Prostate gland (tissue), 2 donors: ENCODE results near the gene PCNT. TPM values are rescaled to one million over a fixed set of nuclear protein-coding genes. Genes with fewer than 3 reads are reported as not detected.
A peak's percentile ranks its signal among the peaks of the same experiment; 100 is the strongest.

Experiments
- DNase-seq: peaks from one replicate; pipeline ENCODE4 v3.0.0-alpha.2; 2019; ENCODE audit warnings: low spot score
- H3K27ac ChIP-seq, 2 donors: fragments of 200-600 bp; sonication (generic); 2 replicates each; pipeline ENCODE4 v1.5.1; 2017 to 2019
- H3K27me3 ChIP-seq: fragments of 200-600 bp; sonication (generic); replicated peaks from 2 replicates; pipeline ENCODE4 v1.5.1; 2019; ENCODE audit not compliant: insufficient read depth
- H3K36me3 ChIP-seq, 2 donors: fragments of 200-600 bp; sonication (generic); 1 replicate in 1 of 2; 2 replicates in 1 of 2; pipeline versions ENCODE4 v1.5.1 to v1.8.1; 2017 to 2019
- H3K4me1 ChIP-seq: fragments of 200-600 bp; sonication (generic); replicated peaks from 2 replicates; pipeline ENCODE4 v1.5.1; 2019
- H3K4me3 ChIP-seq, 2 donors: fragments of 200-600 bp; sonication (generic); 2 replicates each; pipeline ENCODE4 v1.5.1; 2017 to 2019
- H3K9me3 ChIP-seq: fragments of 200-600 bp; sonication (generic); 2 replicates; pipeline ENCODE4 v1.5.1; 2017
- CTCF ChIP-seq, 4 experiments: fragments of 200-600 bp in 2 of 4; fragments of 450-650 bp in 2 of 4; sonication (generic) in 2 of 4; IDR thresholded peaks; 1 replicate in 3 of 4; 2 replicates in 1 of 4; pipeline ENCODE4 v1.5.1; 2016 to 2019; ENCODE audit warnings: antibody characterized with exemption in 4 of 4, mild to moderate bottlenecking in 2 of 4, moderate library complexity in 2 of 4
- POLR2A ChIP-seq: fragments of 450-650 bp; IDR thresholded peaks from one replicate; pipeline ENCODE4 v1.6.1; 2016; ENCODE audit warnings: antibody characterized with exemption, mild to moderate bottlenecking
- POLR2AphosphoS5 ChIP-seq: sonication (generic); formaldehyde crosslinking; IDR thresholded peaks from one replicate; pipeline ENCODE4 v1.6.1; 2017; ENCODE audit warnings: antibody characterized with exemption
- whole genome bisulfite sequencing: methylation state at CpG from one replicate; pipeline ENCODE4 v1.1.5; 2018; 5-methylcytosine and 5-hydroxymethylcytosine counted together
- intact Hi-C: fragments of 100-400 bp; cut with DNase I; formaldehyde crosslinking; loops from one replicate; pipeline ENCODE4 v1.14.2; 2022
- total RNA-seq, 2 donors: library from RNA; depleted of rRNA; stranded (reverse); fragments of >200 nt; gene quantifications; one replicate each; pipeline ENCODE4 v1.1.0, GENCODE V29; 2016

PCNT gene
- total RNA-seq, 2 donors from 2014 or later: 33.8 to 70.9 TPM

GRCh38 chr21:46455575-46456385 lies 131.8 kb downstream of the PCNT start:
- Histone ChIP-seq H3K9me3 (no peaks in the 10 kb centered on the region), H3K27me3 (no peaks in the 10 kb centered on the region), H3K4me3 (no peak overlapping the region), H3K4me1 (no peaks in the 10 kb centered on the region), H3K36me3 (no peaks in the 10 kb centered on the region), H3K27ac (no peak overlapping the region)
- TF ChIP-seq CTCF (IDR thresholded peaks at IDR 0.05): no peak
- no peak for TF ChIP-seq POLR2A
- no peak for DNase-seq
- WGBS: 52% methylated on average over 10 of the region's 10 CpGs
- intact Hi-C loops: loop anchor here (5.0 kb wide), 1 partner anchor 128 kb away; a partner anchor contains a TSS

GRCh38 chr21:46456750-46457149 lies 132.8 kb downstream of the PCNT start:
- no peaks in the 10 kb centered on the region for H3K4me1 ChIP-seq
- H3K36me3 ChIP-seq: no peaks in the 10 kb centered on the region
- H3K27ac ChIP-seq: no peak overlapping the region
- TF ChIP-seq CTCF (IDR thresholded peaks at IDR 0.05): no peak
- no peak for TF ChIP-seq POLR2AphosphoS5
- TF ChIP-seq POLR2A: no peak
- no peak for DNase-seq
- no peak overlapping the region for H3K4me3 ChIP-seq
- no peaks in the 10 kb centered on the region for H3K9me3 ChIP-seq
- intact Hi-C loops: loop anchor here (5.0 kb wide), 1 partner anchor 129 kb away; a partner anchor contains a TSS
- 75% methylated on average over 4 of the region's 4 CpGs for WGBS
- H3K27me3 ChIP-seq: no peaks in the 10 kb centered on the region

GRCh38 chr21:46457801-46458314 lies 133.9 kb downstream of the PCNT start:
- Histone ChIP-seq H3K27ac (peak overlapping the region; percentile 85 to 87), H3K4me3 (peak overlapping the region; percentile 97 to 99), H3K27me3 (no peaks in the 10 kb centered on the region), H3K9me3 (no peaks in the 10 kb centered on the region), H3K36me3 (no peaks in the 10 kb centered on the region), H3K4me1 (no peaks in the 10 kb centered on the region)
- 1% methylated on average over 30 of the region's 30 CpGs for WGBS
- intact Hi-C loops: loop anchor here (5.0 kb wide), 1 partner anchor 131 kb away; a partner anchor contains a TSS
- peak; percentile 8 for DNase-seq
- TF ChIP-seq POLR2AphosphoS5: no peak
- TF ChIP-seq CTCF (IDR thresholded peaks at IDR 0.05): no peak
- TF ChIP-seq POLR2A: no peak

GRCh38 chr21:46458315-46459023 lies 134.5 kb downstream of the PCNT start, which contains the start of gene DIP2A:
DIP2A (plus strand) TSS chr21:46458891; CDS start chr21:46459132, 241 bp downstream.
- Histone ChIP-seq H3K4me1 (no peaks in the 10 kb centered on the region), H3K9me3 (no peaks in the 10 kb centered on the region), H3K27ac (peak within 1 kb of the TSS; percentile 86 to 87), H3K4me3 (peak within 1 kb of the TSS; percentile 97 to 99), H3K36me3 (no peaks in the 10 kb centered on the region), H3K27me3 (no peaks in the 10 kb centered on the region)
- no peak for TF ChIP-seq CTCF (IDR thresholded peaks at IDR 0.05)
- TF ChIP-seq POLR2AphosphoS5: peak; percentile 91
- TF ChIP-seq POLR2A: peak; percentile 88
- WGBS: under 1% methylated on average over 69 of the region's 91 CpGs
- intact Hi-C loops: loop anchor here (5.0 kb wide), 1 partner anchor 131 kb away; a partner anchor contains a TSS
- DNase-seq: peak; percentile 93
